Brain microvascular endothelial cell (primary cell): ENCODE results near the gene STK38L.

Source experiments
- DNase-seq: peaks from one replicate; pipeline ENCODE4 v3.0.0-alpha.2; 2020
- H3K27ac ChIP-seq: fragments of 250-450 bp; sonication (Bioruptor Pico); 2 replicates; pipeline ENCODE4 v1.5.1; 2020; ENCODE audit warnings: mild to moderate bottlenecking, moderate library complexity
- H3K27me3 ChIP-seq: fragments of 250-450 bp; sonication (Bioruptor Pico); replicated peaks from 2 replicates; pipeline ENCODE4 v1.5.1; 2020; ENCODE audit warnings: mild to moderate bottlenecking
- H3K36me3 ChIP-seq: fragments of 250-450 bp; sonication (Bioruptor Pico); replicated peaks from 2 replicates; pipeline ENCODE4 v1.5.1; 2020; ENCODE audit warnings: mild to moderate bottlenecking
- H3K4me3 ChIP-seq: 2 replicates; pipeline ENCODE4 v1.5.1; 2011; ENCODE audit warnings: low read depth, mild to moderate bottlenecking, control low read depth, low read length, moderate library complexity
- CTCF ChIP-seq: IDR thresholded peaks from 2 replicates; pipeline ENCODE4 v1.5.1; 2011; ENCODE audit warnings: low read depth, mild to moderate bottlenecking, moderate library complexity, low read length, control low read depth, inconsistent platforms; ENCODE audit errors: missing control alignments
- in situ Hi-C: cut with HindIII; loops from 2 replicates; pipeline ENCODE4 v1.10.0; 2017; ENCODE audit warnings: low sequenced_read_pairs, low pct_ligation_motif_present

STK38L gene

DNA sequence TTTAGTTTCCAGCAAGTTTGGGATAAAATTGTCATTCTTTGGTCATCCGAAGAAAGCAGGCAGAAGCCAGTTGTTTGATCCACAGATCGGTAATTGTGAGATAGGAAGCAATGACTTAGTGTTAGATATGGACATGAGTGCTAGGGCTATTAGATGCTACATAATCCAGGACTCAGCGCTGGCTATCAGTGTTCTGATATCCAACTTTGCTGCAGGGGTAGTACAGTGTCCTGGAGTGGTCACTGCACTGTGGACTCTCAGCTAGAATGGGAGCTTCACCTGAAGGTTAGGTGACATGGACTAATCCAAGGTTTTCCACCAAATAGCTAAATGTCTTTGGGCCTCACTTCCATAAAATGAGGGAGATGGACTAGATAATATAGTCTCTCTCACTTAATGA, 39.9 kb downstream of the STK38L start:
- no peak for DNase-seq
- Histone ChIP-seq H3K36me3 (no peaks in the 10 kb centered on the region), H3K4me3 (no peak overlapping the region), H3K27ac (peak overlapping the region; percentile 95), H3K27me3 (no peaks in the 10 kb centered on the region)
- TF ChIP-seq CTCF = no peak
- in situ Hi-C loops = no loop called here

DNA sequence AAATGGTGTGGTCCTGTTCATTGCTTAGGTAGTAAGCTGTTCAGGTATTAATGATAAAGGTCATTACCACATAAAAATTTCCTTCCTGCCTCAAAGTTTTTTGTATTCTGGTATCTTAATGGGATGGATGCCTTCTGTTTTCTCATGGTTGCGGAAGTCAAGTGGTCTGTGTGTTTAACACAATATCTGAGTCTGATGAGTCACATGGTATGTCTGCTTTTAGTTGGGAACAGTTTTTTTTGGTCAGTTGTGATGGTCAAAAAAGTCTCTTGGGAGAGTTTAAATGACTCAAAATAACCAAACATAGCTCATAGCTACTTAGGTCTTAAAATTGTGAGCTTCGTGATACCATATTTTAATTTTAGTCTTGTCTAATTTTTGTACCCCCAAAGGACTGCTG, 40.7 kb downstream of the STK38L start:
- Histone ChIP-seq H3K36me3 (no peaks in the 10 kb centered on the region), H3K27ac (peak overlapping the region; percentile 95), H3K4me3 (no peak overlapping the region), H3K27me3 (no peaks in the 10 kb centered on the region)
- no peak for TF ChIP-seq CTCF
- peak; percentile 84 for DNase-seq
- in situ Hi-C loops = no loop called here

- Histone ChIP-seq H3K36me3 (no peaks in the 10 kb centered on the region), H3K27me3 (no peaks in the 10 kb centered on the region), H3K27ac (peak overlapping the region; percentile 95), H3K4me3 (no peak overlapping the region)
- DNase-seq = peak; percentile 66
- no peak for TF ChIP-seq CTCF
- in situ Hi-C loops = no loop called here
These were observed 41.3 kb downstream of the STK38L start for GRCh38 chr12:27285403-27285802.

- Histone ChIP-seq H3K4me3 (no peak overlapping the region), H3K27ac (no peak overlapping the region), H3K27me3 (no peaks in the 10 kb centered on the region), H3K36me3 (no peaks in the 10 kb centered on the region)
- in situ Hi-C loops = no loop called here
- no peak for DNase-seq
- TF ChIP-seq CTCF = no peak
These were observed 45.3 kb downstream of the STK38L start for GRCh38 chr12:27289414-27289813.

- in situ Hi-C loops = no loop called here
- no peak overlapping the region for H3K4me3 ChIP-seq
- no peaks in the 10 kb centered on the region for H3K36me3 ChIP-seq
- no peak for DNase-seq
- no peaks in the 10 kb centered on the region for H3K27me3 ChIP-seq
- no peak overlapping the region for H3K27ac ChIP-seq
- no peak for TF ChIP-seq CTCF
These were observed 46.5 kb downstream of the STK38L start for GRCh38 chr12:27290501-27291168.

- in situ Hi-C loops = no loop called here
These were observed 47.8 kb downstream of the STK38L start for GRCh38 chr12:27291862-27292261.

More at GRCh38 chr12:27291862-27292261, 47.8 kb downstream of the STK38L start:
- TF ChIP-seq CTCF = no peak
- Histone ChIP-seq H3K36me3 (no peaks in the 10 kb centered on the region), H3K27me3 (no peaks in the 10 kb centered on the region), H3K27ac (no peak overlapping the region), H3K4me3 (no peak overlapping the region)
- DNase-seq = no peak
